Fibroblast of the conjunctiva (primary cell): ENCODE data around the gene TMEM11.
"Not testable (repeated sequence)": the region's sequence is repeated elsewhere in the genome, so short reads cannot be mapped to it uniquely, and the experiment has no call there.

Experiments used
- DNase-seq: peaks from one replicate; pipeline ENCODE4 v3.0.0-alpha.2; 2010; ENCODE audit warnings: low read depth

TMEM11 gene

GRCh38 chr17:21242026-21242697 is 28.2 kb upstream of the TMEM11 start:
- DNase-seq: no peak

GRCh38 chr17:21241564-21241963 is 27.6 kb upstream of the TMEM11 start:
- DNase-seq: no peak

- no peak for DNase-seq
Observed at GRCh38 chr17:21240369-21241055, 26.6 kb upstream of the TMEM11 start.

- DNase-seq: no peak
Observed at GRCh38 chr17:21239680-21240368, 25.9 kb upstream of the TMEM11 start.

GRCh38 chr17:21235921-21236320 is 22.0 kb upstream of the TMEM11 start:
- DNase-seq: no peak

- no peak for DNase-seq
Observed at GRCh38 chr17:21233581-21234347, 19.8 kb upstream of the TMEM11 start.

- DNase-seq: no peak
Observed at GRCh38 chr17:21232033-21232749, 18.2 kb upstream of the TMEM11 start.

GRCh38 chr17:21231533-21231932 is 17.6 kb upstream of the TMEM11 start:
- DNase-seq: no peak

- no peak for DNase-seq
Observed at GRCh38 chr17:21228845-21229244, 14.9 kb upstream of the TMEM11 start.

GRCh38 chr17:21228111-21228510 is 14.2 kb upstream of the TMEM11 start:
- DNase-seq: no peak

GRCh38 chr17:21227277-21227676 is 13.3 kb upstream of the TMEM11 start:
- not testable (repeated sequence) for DNase-seq

- DNase-seq: no peak
Observed at GRCh38 chr17:21223086-21223485, 9.1 kb upstream of the TMEM11 start.

GRCh38 chr17:21218831-21219380 is 4.9 kb upstream of the TMEM11 start:
- DNase-seq: no peak

- no peak for DNase-seq
Observed at GRCh38 chr17:21218101-21218500, 4.1 kb upstream of the TMEM11 start.

GRCh38 chr17:21217346-21217745 is 3.4 kb upstream of the TMEM11 start:
- no peak for DNase-seq

GRCh38 chr17:21215935-21216334 is 2.0 kb upstream of the TMEM11 start:
- DNase-seq: no peak

GRCh38 chr17:21214777-21215541 is 998 bp upstream of the TMEM11 start:
- no peak for DNase-seq

GRCh38 chr17:21213638-21214014 is 335 bp downstream of the TMEM11 start:
- no peak for DNase-seq

- DNase-seq: no peak
Observed at GRCh38 chr17:21212826-21213637, 929 bp downstream of the TMEM11 start.
